ENCODE measurements around the gene TEX10. TPM values are rescaled to one million over a fixed set of nuclear protein-coding genes. Genes with fewer than 3 reads are reported as not detected.

TEX10 gene
- total and polyA plus RNA-seq, 2 of the 13 experiments (the other 11 are each of a cell fraction or from before 2014, with no cell fraction given), result 18.1 to 38.7 TPM

DNA sequence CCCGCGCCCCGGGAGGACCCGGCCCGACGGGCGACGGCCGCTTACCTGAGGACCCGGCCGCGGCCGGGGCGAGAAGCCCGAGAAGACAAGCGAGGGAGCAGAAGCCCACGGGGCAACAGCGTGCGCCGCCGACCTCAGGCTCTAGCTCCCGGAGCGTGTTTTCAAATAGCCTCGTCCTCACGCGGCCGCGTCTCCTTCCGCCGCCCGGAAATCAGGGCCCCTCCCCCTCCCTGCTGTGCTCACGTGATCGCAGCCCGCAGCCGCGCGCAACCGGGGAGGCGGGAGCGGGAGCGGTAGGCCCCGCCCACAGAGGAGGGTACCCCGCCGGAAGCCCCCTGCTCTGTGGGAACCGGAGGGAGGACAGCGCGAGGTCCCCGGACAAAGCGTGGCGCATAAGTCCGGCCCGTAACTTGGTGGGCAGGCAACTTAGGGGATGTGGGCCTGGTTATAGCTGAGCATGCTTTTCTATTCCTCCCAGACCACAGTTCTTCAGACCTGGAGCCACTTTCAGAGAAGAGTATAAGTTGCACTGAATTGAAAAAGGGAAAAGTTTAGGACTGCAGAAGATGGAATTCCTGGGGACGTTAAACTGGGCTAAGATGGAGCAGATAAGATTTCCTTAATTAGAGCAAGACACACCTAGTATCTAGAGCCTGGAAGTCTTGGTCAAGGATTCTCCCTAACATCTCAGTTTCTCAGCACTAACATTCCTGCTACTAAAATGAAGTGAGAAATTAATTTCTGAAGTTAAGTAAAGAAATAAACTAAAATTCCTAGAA lies at the start of gene TEX10 (continued):
- TF ChIP-seq SP5 (CRISPR knock-in tag; IDR thresholded peaks at IDR 0.05; ENCODE audit: borderline replicate concordance, low read depth), result peak; percentile 89
- TF ChIP-seq, protein P1, sequence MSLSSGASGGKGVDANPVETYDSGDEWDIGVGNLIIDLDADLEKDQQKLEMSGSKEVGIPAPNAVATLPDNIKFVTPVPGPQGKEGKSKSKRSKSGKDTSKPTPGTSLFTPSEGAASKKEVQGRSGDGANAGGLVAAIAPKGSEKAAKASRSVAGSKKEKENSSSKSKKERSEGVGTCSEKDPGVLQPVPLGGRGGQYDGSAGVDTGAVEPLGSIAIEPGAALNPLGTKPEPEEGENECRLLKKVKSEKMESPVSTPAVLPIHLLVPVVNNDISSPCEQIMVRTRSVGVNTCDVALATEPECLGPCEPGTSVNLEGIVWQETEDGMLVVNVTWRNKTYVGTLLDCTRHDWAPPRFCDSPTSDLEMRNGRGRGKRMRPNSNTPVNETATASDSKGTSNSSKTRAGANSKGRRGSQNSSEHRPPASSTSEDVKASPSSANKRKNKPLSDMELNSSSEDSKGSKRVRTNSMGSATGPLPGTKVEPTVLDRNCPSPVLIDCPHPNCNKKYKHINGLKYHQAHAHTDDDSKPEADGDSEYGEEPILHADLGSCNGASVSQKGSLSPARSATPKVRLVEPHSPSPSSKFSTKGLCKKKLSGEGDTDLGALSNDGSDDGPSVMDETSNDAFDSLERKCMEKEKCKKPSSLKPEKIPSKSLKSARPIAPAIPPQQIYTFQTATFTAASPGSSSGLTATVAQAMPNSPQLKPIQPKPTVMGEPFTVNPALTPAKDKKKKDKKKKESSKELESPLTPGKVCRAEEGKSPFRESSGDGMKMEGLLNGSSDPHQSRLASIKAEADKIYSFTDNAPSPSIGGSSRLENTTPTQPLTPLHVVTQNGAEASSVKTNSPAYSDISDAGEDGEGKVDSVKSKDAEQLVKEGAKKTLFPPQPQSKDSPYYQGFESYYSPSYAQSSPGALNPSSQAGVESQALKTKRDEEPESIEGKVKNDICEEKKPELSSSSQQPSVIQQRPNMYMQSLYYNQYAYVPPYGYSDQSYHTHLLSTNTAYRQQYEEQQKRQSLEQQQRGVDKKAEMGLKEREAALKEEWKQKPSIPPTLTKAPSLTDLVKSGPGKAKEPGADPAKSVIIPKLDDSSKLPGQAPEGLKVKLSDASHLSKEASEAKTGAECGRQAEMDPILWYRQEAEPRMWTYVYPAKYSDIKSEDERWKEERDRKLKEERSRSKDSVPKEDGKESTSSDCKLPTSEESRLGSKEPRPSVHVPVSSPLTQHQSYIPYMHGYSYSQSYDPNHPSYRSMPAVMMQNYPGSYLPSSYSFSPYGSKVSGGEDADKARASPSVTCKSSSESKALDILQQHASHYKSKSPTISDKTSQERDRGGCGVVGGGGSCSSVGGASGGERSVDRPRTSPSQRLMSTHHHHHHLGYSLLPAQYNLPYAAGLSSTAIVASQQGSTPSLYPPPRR (CRISPR knock-in tag; IDR thresholded peaks at IDR 0.05; ENCODE audit: borderline replicate concordance), result peak; percentile 66; the same call in 1 of the 2 replicates
- peak; percentile 64 for TF ChIP-seq TAF15 (IDR thresholded peaks at IDR 0.05; ENCODE audit: low read depth, low read length, poor library complexity, severe bottlenecking)
- no peak for TF ChIP-seq ZNF850 (CRISPR knock-in tag; conservative IDR thresholded peaks at IDR 0.05)
- no peak for TF ChIP-seq ZNF337 (CRISPR knock-in tag; IDR thresholded peaks at IDR 0.05; ENCODE audit: borderline replicate concordance, low read depth)
- TF ChIP-seq ZNF343 (CRISPR knock-in tag; IDR thresholded peaks at IDR 0.05), result peak; percentile 93
- TF ChIP-seq, protein P2, sequence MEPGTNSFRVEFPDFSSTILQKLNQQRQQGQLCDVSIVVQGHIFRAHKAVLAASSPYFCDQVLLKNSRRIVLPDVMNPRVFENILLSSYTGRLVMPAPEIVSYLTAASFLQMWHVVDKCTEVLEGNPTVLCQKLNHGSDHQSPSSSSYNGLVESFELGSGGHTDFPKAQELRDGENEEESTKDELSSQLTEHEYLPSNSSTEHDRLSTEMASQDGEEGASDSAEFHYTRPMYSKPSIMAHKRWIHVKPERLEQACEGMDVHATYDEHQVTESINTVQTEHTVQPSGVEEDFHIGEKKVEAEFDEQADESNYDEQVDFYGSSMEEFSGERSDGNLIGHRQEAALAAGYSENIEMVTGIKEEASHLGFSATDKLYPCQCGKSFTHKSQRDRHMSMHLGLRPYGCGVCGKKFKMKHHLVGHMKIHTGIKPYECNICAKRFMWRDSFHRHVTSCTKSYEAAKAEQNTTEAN (CRISPR knock-in tag; conservative IDR thresholded peaks at IDR 0.05), result 0 out of 2 replicates have a peak, but pooled peaks have one; percentile 42
- 0 out of 2 replicates have a peak, but pooled peaks have one; percentile 37 for TF ChIP-seq NPAS2 (CRISPR knock-in tag; IDR thresholded peaks at IDR 0.05; ENCODE audit: borderline replicate concordance)
- TF ChIP-seq, protein P3, sequence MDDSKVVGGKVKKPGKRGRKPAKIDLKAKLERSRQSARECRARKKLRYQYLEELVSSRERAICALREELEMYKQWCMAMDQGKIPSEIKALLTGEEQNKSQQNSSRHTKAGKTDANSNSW (CRISPR knock-in tag; IDR thresholded peaks at IDR 0.05; ENCODE audit: borderline replicate concordance), result no peak
- TF ChIP-seq ZFP82 (CRISPR knock-in tag; IDR thresholded peaks at IDR 0.05; ENCODE audit: borderline replicate concordance), result peak; percentile 87; the same call in 1 of the 2 replicates
- TF ChIP-seq SSRP1 (CRISPR knock-in tag; IDR thresholded peaks at IDR 0.05), result no peak; the same call in 1 of the 2 replicates
- no peak for TF ChIP-seq RFX1 (IDR thresholded peaks at IDR 0.05)
- no peak for TF ChIP-seq ZNF17 (CRISPR knock-in tag; IDR thresholded peaks at IDR 0.05)
- peak; percentile 93 for TF ChIP-seq TGIF2 (CRISPR knock-in tag; IDR thresholded peaks at IDR 0.05)
- TF ChIP-seq CCDC6 (CRISPR knock-in tag; IDR thresholded peaks at IDR 0.05), result 0 out of 2 replicates have a peak, but pooled peaks have one; percentile 67
- TF ChIP-seq U2AF1 (optimal IDR thresholded peaks at IDR 0.05; ENCODE audit: low read depth, low read length), result no peak
- peak; percentile 95 for TF ChIP-seq RBFOX2 (IDR thresholded peaks at IDR 0.05; ENCODE audit: low read depth, low read length)
